A673 (cell line): ENCODE measurements around the gene SNRNP25. TPM values are rescaled to one million over a fixed set of nuclear protein-coding genes. Genes with fewer than 3 reads are reported as not detected.

Source experiments
- BruUV-seq: library from RNA; stranded (reverse); fragments of 400-500 nt; replicated peaks from 2 replicates; lab custom pipeline; 2021; lab: Mats Ljungman, UMichigan
- CTCF ChIA-PET: fragments of 300-600 bp; sonication (Branson Sonifier 250); formaldehyde crosslinking; loops from one replicate; lab custom pipeline; 2022; ENCODE audit warnings: antibody characterized with exemption; lab: Charles Lee
- POLR2A ChIA-PET: fragments of 300-600 bp; sonication (Branson Sonifier 250); formaldehyde crosslinking; loops from one replicate; lab custom pipeline; 2022; ENCODE audit warnings: antibody characterized with exemption; ENCODE audit not compliant: low non-redundant PET; lab: Charles Lee
- DNase-seq: peaks from one replicate; pipeline ENCODE4 v3.0.0-alpha.2; 2015; ENCODE audit warnings: low spot score
- H3K27ac ChIP-seq: fragments of 200-600 bp; sonication (generic); 2 replicates; pipeline ENCODE4 v1.5.1; 2016; ENCODE audit warnings: mixed run types, low read depth, mild to moderate bottlenecking, mixed read lengths, antibody characterized with exemption, low read length; ENCODE audit not compliant: poor library complexity, severe bottlenecking
- H3K27me3 ChIP-seq: fragments of 200-600 bp; sonication (generic); replicated peaks from 2 replicates; pipeline ENCODE4 v1.6.1; 2017; ENCODE audit warnings: mixed run types, low read depth, mild to moderate bottlenecking, mixed read lengths, antibody characterized with exemption, low read length; ENCODE audit not compliant: insufficient read depth, poor library complexity
- H3K36me3 ChIP-seq: fragments of 200-600 bp; sonication (generic); 2 replicates; pipeline ENCODE4 v1.6.1; 2016; ENCODE audit warnings: mixed run types, mild to moderate bottlenecking, mixed read lengths, antibody characterized with exemption, low read length; ENCODE audit not compliant: insufficient read depth, poor library complexity, severe bottlenecking
- H3K4me1 ChIP-seq: fragments of 200-600 bp; sonication (generic); 2 replicates; pipeline ENCODE4 v1.6.1; 2017; ENCODE audit warnings: mixed run types, mild to moderate bottlenecking, mixed read lengths, antibody characterized with exemption, low read length; ENCODE audit not compliant: insufficient read depth, poor library complexity, severe bottlenecking
- H3K4me3 ChIP-seq: fragments of 200-600 bp; sonication (generic); 2 replicates; pipeline ENCODE4 v1.5.1; 2016; ENCODE audit warnings: low read depth, mixed run types, mild to moderate bottlenecking, mixed read lengths, low read length; ENCODE audit not compliant: poor library complexity, severe bottlenecking
- H3K9me3 ChIP-seq: fragments of 200-600 bp; sonication (generic); 2 replicates; pipeline ENCODE4 v1.6.1; 2016; ENCODE audit warnings: mixed run types, low read depth, mild to moderate bottlenecking, mixed read lengths, antibody characterized with exemption, low read length; ENCODE audit not compliant: poor library complexity, severe bottlenecking
- EZH2 ChIP-seq: fragments of 200-600 bp; sonication (generic); IDR thresholded peaks from 2 replicates; pipeline ENCODE4 v1.6.1; 2017; ENCODE audit warnings: borderline replicate concordance, low read depth, mild to moderate bottlenecking, mixed read lengths, antibody characterized with exemption, low read length; ENCODE audit not compliant: poor library complexity, severe bottlenecking
- intact Hi-C: fragments of 100-400 bp; cut with micrococcal nuclease; formaldehyde crosslinking; loops from one replicate; pipeline ENCODE4 v1.10.0; 2022; ENCODE audit not compliant: unreplicated experiment
- total RNA-seq: library from RNA; stranded (reverse); gene quantifications from 2 replicates; pipeline ENCODE4 v1.2.3, GENCODE V29; 2021
- TF ChIP-seq, protein P1 (sequence below): fragments of 300-800, 200-600 bp; sonication (generic); conservative IDR thresholded peaks from 2 replicates; pipeline ENCODE4 v1.5.1; 2017; ENCODE audit warnings: low read depth, mild to moderate bottlenecking, antibody characterized with exemption, low read length, moderate library complexity, mixed read lengths

Gene SNRNP25
- total RNA-seq, 1 experiment from 2014 or later, result 54.9 TPM

- Histone ChIP-seq H3K36me3 (peaks cover 7% of the 10 kb centered on the region), H3K4me1 (no peaks in the 10 kb centered on the region), H3K27me3 (no peaks in the 10 kb centered on the region), H3K4me3 (no peak overlapping the region), H3K9me3 (no peaks in the 10 kb centered on the region), H3K27ac (no peak overlapping the region)
- POLR2A ChIA-PET, result no interaction called here
- no peak for DNase-seq
- intact Hi-C loops, result no loop called here
- TF ChIP-seq EZH2, result no peak
- TF ChIP-seq, protein P1, sequence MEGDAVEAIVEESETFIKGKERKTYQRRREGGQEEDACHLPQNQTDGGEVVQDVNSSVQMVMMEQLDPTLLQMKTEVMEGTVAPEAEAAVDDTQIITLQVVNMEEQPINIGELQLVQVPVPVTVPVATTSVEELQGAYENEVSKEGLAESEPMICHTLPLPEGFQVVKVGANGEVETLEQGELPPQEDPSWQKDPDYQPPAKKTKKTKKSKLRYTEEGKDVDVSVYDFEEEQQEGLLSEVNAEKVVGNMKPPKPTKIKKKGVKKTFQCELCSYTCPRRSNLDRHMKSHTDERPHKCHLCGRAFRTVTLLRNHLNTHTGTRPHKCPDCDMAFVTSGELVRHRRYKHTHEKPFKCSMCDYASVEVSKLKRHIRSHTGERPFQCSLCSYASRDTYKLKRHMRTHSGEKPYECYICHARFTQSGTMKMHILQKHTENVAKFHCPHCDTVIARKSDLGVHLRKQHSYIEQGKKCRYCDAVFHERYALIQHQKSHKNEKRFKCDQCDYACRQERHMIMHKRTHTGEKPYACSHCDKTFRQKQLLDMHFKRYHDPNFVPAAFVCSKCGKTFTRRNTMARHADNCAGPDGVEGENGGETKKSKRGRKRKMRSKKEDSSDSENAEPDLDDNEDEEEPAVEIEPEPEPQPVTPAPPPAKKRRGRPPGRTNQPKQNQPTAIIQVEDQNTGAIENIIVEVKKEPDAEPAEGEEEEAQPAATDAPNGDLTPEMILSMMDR, result no peak
- BruUV-seq, result no TSS peak
- CTCF ChIA-PET, result interaction anchor here (1.1 kb wide), 1 partner anchor 34 kb away, joined by 3 read pairs; no protein-coding TSS in a partner anchor
Observed at GRCh38 chr16:62283-62967, 8.8 kb downstream of the SNRNP25 start.

DNA sequence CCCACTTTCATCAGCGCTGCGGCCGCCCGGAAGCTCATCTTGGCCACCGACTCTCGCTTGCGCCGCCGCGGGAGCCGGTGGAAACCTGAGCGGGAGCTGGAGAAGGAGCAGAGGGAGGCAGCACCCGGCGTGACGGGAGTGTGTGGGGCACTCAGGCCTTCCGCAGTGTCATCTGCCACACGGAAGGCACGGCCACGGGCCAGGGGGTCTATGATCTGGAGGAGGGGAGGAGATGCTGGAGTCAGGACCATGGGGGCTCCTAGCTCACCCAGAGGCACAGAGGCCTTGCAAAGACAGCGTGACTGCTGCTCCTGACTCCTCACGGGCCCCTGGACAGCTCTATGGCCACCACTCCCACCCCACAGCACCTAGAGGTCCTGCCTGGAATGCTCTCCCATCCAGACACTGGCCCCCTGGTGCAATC, 9.4 kb downstream of the SNRNP25 start:
- H3K36me3 ChIP-seq, result peaks cover 4% of the 10 kb centered on the region
- H3K27me3 ChIP-seq, result no peaks in the 10 kb centered on the region
- intact Hi-C loops, result no loop called here
- TF ChIP-seq, protein P1, result no peak
- no peak for TF ChIP-seq EZH2
- H3K9me3 ChIP-seq, result no peaks in the 10 kb centered on the region
- ChIA-PET CTCF (interaction anchor here (1.1 kb wide), 1 partner anchor 34 kb away, joined by 3 read pairs; no protein-coding TSS in a partner anchor), POLR2A (no interaction called here)
- no peaks in the 10 kb centered on the region for H3K4me1 ChIP-seq
- no peak overlapping the region for H3K4me3 ChIP-seq
- DNase-seq, result no peak
- no peak overlapping the region for H3K27ac ChIP-seq
- no TSS peak for BruUV-seq

- Histone ChIP-seq H3K4me1 (no peaks in the 10 kb centered on the region), H3K9me3 (no peaks in the 10 kb centered on the region), H3K36me3 (no peaks in the 10 kb centered on the region), H3K4me3 (no peak overlapping the region), H3K27ac (no peak overlapping the region), H3K27me3 (no peaks in the 10 kb centered on the region)
- TF ChIP-seq EZH2, result no peak
- TF ChIP-seq, protein P1, result no peak
- DNase-seq, result no peak
- intact Hi-C loops, result no loop called here
- BruUV-seq, result no TSS peak
- POLR2A ChIA-PET, result interaction anchor here (0.5 kb wide), 1 partner anchor 31 kb away, joined by 3 read pairs; no protein-coding TSS in a partner anchor
- CTCF ChIA-PET, result no interaction called here
Observed at GRCh38 chr16:63466-63865, 9.8 kb downstream of the SNRNP25 start.
